ENCODE measurements around the gene NEK6.

- no peak for TF ChIP-seq ZFP3 (CRISPR knock-in tag; IDR thresholded peaks at IDR 0.05)
- TF ChIP-seq CSRNP3 (CRISPR knock-in tag; IDR thresholded peaks at IDR 0.05) = no peak
- TF ChIP-seq OSR1 (CRISPR knock-in tag; IDR thresholded peaks at IDR 0.05) = no peak
- no peak for TF ChIP-seq ESRRG (CRISPR knock-in tag; IDR thresholded peaks at IDR 0.05)
- no peak for TF ChIP-seq CREB5 (CRISPR knock-in tag; IDR thresholded peaks at IDR 0.05; ENCODE audit: low read depth)
- TF ChIP-seq PATZ1 (CRISPR knock-in tag; IDR thresholded peaks at IDR 0.05; ENCODE audit: borderline replicate concordance) = no peak
- TF ChIP-seq TOX (CRISPR knock-in tag; IDR thresholded peaks at IDR 0.05; ENCODE audit: borderline replicate concordance) = no peak
These were observed 100.1 kb downstream of the NEK6 start for GRCh38 chr9:124357721-124358361.

Data from SK-N-SH treated with all-trans-retinoic acid at 6 μM for 48 hours (cell line).